NCI-H524 treated with DMSO at 0.1 percent for 48 hours (cell line): Measurements from ENCODE around the gene TEN1.

Experiments used
- DNase-seq: peaks from one replicate; lab custom pipeline; 2025; lab: John Stamatoyannopoulos, UW

TEN1 gene

DNA sequence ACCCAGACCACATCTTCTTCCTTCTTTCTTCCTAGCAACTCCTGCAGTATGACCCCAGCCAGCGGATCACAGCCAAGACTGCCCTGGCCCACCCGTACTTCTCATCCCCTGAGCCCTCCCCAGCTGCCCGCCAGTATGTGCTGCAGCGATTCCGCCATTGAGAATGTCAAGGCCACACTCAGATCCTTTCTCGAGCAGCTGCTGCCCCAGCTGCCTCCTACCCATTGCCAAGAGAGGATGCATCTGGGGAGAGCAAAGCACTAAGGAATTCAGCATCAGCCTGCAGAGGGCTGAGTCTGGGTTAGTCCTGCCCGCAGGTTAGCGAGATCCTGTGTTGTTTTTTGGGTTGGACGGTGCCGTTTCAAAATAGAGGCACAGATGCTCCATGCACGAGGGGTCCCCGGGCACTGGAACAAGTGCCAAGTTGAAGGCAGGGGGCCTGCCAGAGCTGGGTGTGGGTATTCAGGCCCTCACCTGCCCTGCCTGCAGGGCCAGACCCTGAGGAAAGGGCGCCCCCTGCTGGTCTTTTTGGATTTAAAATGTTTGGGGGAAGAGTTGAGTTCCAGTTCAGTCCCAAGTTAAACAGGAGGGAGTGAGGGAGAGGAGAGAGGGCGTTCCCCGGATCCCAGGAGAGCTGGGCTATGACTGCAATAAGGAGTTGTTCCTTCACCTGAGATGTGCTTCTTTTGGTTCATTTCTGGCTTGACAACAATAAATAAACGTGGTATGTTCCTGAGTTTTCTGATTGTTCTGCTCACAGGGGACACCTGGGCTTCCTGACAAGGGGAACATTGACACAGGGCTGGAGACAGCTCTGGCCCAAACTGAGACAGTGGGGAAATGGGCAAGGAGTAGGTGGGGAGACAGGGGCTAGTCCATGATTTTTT, 26.5 kb downstream of the TEN1 start:
- DNase-seq, result peak; percentile 74

DNA sequence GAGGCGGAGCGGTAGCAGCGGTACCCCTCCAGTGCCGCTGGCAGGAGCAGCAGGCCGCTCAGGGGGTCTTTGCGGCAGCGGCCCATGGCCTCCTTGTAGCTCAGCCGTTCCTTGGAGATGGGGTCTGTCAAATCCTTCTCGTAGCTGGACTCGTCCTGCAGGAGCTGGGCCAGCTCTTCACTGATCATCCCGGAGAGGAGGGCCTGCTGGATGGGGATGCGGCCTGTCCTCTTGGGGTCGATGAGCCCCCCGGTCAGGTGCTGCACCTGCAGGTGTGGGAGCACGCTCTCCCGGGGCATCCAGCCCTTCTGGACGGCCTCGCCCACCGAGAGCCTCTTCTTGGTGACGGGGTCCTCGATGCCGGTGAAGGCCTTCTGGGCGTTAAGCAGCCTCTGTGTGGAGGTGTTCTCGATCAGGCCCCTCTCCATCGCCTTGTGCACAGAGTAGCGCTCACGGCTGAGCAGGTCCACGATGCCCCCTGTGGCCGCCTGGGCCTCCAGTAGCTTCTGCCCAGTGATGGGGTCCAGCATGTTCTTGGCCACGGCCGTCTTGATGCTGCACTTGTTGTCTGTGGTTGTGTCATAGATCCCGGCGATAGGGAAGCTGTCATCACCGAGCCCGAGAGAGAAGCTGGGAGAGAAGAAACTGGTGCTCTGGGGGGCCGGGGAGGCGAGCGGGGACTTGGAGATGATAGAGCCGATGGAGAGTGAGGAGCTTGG, 28.2 kb downstream of the TEN1 start:
- DNase-seq, result no peak

DNA sequence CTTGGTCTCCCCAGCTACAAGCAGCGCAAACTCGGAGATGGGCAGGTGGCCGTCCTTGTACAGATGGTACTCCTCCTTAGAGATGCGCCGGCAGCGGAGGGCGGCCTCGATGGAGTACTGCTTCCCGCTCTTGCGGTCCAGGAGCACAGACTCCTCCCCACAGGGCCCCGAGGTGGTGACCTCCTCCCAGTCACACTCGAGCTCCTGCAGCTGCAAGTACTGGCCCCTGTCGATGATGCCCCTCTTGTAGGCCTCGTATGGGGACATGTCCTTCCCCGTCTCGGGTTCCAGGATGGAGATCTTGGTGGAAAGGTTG, 28.8 kb downstream of the TEN1 start:
- DNase-seq, result no peak

DNA sequence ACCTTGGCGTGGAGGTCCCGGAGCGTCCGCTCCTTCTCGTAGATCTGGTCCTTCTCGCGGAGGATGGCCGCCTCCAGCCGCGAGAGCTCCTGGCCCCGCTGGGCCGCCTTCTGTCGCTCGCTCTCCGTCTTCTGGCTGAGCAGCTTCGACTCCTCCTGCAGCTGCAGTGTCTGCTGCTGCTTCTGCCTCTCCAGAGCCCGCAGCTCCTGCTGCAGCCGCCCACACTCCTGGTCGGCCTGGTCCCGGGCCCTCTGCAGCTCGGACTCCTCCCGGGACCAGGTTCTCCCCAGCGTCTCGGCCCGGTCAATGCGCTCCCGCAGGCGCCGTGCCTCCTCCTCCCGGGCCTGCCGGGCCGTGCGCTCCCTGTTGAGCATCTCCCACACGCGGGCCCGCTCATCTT, 29.2 kb downstream of the TEN1 start:
- DNase-seq, result no peak

DNA sequence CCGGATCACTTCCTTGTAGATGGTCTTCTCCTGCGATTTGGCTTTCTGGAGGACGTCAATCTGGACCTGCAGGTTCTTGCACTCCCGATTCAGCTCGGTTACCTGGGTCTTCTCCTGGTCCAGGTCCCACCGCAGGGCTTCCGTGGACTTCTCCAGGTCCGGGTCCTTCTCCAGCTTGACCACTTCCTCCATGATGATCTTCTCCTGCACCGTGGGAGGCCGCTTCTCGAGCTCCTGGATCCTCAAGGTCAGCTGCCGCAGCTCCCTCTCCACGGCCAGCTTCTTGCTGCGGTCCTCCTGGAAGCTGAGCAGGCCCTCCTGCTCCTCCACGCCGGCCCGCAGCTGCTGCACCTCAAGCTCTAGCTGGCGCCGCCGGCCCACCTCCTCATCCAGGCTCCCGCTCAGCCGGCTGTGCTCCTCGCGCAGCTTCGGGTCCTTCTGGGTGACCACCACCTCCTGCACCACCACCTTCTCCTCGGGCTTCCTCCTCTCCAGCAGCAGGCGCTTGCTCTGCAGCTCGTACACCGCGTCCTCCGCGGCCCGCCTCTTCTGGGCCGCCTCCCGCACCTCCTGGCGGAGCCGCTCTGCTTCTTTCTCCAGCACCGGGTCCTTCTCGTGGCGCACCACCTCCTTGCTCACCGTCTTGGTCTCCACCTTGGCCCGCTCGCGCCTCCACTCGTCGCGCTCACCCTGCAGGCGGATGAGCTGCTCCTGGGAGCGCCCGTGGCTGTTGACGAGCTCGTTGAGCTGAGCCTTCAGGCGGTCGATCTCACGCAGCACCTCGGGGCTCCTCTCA, 29.8 kb downstream of the TEN1 start:
- DNase-seq, result no peak

DNA sequence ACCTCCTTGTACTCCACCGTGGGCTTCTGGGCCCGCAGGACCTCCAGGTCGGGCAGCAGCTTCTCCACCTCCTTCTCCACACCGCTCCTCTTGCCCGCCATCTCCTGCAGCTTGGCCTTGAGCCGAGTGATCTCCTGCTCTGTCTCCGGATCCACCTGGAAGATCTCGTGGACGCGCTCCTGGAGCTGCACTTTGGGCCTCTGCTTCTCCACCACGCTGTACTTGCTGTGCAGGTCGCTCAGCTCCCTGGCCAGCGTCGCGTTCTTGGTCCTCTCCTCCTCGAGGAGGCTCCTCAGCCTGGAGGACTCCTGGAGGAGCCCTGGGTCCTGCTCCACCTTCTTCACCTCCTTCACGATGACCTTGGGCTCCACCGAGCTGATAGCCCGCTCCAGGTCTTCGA, 30.4 kb downstream of the TEN1 start:
- no peak for DNase-seq

DNA sequence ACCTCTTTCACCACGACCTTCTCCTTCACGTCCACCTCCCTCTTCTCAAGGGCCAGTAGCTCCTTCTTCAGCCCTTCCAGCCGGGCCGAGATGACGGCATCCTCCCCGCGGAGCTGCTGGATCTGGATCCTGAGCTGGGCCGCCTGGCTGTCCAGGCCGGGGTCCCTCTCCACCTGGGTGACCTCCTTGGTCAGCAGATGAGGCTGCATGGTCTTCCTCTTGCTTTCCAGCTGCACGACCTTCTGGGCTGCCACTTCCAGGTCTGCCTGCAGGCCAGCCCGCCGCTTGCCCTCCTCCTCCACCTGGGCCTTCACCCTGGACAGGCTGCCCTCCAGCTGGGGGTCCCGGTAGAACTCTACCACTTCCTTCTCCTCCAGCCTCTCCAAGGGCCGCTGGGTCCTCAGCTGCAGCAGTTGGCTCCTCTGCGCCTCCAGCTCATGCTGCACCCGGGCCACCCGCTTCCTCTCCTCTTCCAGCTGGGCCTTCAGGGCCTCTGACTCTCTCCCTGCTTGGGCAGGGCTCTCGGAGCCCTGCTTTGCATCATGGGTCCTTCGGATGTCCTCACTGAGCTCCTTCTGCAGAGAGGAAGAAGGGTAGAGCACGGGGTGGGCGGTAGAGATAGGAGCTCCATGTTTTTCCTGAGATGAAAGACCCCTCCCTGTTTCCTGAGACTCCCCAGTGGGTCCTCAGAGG, 31.1 kb downstream of the TEN1 start:
- DNase-seq, result no peak

DNA sequence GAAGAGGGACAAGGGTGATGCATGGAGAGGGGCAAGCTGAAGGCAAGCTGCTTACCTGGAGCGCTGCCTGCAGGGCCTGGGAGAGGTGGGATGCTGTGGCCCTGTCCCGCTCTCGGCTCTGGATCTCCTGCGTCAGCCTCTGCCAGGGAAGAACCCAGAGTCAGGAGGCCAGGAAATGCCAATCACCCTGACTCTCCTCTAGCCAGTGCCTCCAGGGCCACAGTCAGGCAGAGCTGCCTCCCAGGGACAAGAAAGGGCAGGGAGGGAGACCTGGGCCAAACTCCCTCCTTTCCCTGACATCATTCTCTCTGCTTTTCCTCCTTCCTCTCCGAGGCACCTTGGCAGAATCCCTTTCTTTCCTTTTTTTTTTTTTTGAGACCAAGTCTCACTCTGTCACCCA, 32.9 kb downstream of the TEN1 start:
- no peak for DNase-seq

DNA sequence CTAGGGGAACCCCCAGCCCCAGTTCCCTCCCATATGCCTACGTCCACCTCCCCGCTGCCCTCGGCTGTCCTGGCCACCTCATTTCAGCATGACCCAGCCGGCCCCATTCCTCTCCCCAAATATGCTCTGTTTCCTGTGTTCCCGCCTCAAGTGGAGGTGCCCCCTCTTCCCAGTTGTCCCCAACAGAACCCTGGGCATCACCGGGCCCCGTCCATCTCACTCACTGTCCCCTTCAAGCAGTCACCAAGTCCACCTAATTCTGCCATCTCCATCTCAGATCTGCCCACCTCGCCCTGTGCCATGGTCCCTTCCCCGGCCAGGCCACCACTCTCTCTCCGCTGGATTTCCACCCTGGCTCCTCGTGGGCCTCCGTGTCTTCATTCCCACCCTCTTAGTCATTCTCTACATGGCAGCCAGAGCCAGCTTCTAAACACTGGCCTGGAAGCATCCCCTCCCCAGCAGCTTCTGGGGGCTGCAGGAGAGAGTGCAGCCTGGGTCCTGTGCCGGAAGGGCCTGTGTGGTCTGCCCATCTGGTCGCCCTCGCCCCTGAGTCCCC, 34.4 kb downstream of the TEN1 start:
- no peak for DNase-seq

DNA sequence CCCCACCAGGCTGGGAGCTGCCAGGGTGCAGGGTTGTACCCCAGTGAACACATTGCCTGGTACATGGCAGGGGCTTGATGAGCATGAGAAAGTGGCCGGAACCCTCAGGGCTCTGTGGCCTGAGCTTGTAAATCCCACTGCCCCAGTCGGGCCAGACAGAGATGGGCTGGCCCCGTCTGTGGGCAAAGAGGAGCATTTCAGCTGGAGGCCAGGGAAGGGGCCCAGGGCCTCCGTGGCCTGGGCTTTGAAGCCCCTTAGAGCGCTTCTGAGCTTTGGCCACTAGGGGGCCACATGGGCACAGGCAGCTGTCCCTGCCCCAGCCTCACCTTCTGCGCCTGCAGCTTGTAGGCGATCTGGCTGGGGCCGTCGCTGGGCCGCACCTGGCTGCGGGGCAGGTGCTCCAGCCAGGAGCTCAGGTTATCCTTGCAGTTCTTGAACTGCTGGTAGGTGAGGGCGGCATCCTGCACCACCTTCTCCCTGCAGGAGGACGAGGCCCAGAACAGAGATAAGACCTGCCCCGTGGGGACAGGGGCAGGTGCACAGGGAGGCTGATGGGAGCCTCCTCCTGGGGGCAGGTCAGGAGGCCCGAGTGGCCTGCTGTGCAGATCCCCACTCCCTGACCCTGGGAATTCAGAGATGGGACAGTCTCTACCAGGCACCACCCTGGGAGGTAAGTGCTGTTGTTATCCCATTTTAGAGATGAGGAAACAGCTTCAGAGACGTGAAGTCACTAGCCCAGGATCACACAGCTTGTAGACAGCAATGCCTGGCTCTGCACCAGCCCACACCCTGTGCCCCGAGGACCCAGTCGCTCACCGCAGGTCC, 35.3 kb downstream of the TEN1 start:
- no peak for DNase-seq

DNA sequence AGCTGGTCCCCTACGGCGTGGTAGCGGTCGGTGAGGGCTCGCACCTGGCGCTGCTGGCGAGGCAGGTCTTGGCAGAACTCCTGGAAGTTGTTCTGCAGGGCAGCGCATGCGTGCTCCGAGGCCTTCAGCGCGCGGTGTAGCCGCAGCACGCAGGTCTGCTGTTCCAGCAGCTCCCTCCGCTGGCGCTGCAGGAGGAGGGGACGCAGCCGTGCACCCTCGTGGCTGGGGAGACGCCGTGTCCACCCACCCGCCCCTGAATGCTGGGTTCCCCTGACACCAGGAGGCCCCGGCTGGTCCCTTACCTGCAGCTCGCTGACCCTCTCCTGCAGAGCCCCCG, 35.9 kb downstream of the TEN1 start:
- no peak for DNase-seq

DNA sequence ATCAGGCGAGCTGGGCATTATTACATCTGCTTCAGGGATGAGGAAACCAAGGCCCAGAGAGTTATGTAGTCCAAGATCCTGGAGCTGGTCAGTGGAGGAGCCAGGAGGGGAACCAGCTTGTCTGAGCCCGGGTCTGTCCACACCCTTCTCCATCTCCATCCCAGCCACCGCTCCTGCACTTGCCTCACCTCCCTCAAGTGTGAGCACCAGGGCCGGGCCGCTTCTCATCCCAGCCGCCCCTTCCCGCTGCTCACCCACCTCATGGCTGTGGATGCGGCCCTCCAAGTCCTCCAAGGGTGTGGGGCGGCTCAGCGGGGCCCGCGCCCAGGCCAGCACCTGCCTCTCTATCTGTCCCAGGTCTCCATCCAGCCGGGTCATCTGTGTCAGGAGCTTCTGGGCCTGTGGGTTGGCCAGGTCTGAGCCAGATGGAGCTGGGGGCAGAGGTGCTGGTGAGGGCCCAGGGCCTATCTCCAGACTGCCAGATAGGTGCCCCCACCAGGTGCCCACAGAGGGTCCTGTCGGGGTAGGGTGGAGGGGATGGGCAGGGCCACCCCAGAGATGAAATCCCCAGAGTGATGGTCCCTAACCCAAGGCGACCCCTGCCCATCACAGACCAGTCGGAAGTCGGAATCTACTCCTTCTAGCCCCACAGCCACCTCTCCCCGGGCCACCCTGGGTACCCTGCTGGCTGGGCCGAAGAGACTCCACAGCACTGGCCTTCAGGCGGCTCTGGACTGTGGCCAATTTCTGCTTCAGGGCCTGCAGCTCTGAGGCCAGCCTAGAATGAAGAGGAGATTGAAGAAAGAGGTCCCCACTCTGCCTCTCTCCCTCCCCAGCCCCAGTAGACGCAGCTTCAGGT, 38.7 kb downstream of the TEN1 start:
- DNase-seq, result no peak

DNA sequence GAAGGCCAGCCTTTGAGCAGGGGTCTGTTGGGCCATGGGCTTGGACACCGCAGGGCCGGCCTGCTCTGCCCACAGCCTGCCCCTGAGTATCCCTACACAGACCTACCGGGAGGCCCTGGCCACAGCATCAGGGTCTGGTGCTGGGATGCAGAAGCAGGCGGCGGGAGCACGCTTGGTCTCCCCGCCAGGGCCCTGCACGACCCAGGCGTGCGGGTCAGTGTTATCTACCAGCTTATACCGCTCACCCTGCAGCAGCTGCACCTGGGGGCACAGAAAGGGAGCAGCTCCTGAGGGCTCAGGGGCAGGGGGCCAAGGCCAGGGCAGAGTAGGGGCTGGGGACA, 39.3 kb downstream of the TEN1 start:
- DNase-seq, result no peak

DNA sequence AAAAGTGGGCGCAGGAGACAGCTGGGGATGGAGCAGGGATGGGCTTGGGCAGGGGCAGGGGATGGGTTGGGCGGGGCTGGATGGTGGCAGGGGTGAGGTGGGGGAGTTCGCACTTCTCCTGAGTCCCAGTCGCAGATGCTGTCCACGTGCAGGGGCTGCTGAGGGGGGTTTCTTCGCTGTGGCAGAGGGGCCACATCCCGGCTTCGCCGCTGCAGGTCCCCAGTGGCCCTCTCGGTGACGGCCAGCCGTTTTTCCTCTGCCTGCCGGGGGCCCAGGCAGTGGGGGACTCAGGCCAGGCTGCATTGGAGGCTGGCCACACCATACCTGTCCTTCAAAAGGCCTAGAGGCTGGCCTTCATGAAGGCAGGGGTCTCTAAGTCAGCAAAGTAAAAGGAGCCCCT, 39.8 kb downstream of the TEN1 start:
- DNase-seq, result no peak

DNA sequence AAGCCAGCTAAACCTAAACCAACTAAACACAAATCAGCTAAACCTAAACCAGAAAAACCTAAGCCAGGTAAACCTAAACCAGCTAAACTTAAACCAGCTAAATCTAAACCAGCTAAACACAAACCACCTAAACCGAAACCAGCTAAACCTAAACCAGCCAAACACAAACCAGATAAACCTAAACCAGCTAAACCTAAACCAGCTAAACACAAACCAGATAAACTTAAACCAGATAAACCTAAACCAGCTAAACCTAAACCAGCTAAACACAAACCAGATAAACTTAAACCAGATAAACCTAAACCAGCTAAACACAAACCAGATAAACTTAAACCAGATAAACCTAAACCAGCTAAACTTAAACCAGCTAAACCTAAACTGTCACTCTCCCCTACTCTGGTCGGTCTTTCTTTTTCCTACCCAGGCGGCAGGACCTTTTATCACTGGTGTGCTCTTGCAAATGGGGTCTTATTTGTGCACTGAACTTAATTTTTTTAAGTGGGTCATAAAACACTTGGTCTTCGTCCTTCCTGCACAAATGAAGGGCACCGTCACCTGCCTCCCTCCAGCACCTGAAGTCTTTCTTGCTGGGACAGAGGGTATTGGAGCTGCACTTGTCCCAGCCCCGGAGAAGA, 40.9 kb downstream of the TEN1 start:
- no peak for DNase-seq

DNA sequence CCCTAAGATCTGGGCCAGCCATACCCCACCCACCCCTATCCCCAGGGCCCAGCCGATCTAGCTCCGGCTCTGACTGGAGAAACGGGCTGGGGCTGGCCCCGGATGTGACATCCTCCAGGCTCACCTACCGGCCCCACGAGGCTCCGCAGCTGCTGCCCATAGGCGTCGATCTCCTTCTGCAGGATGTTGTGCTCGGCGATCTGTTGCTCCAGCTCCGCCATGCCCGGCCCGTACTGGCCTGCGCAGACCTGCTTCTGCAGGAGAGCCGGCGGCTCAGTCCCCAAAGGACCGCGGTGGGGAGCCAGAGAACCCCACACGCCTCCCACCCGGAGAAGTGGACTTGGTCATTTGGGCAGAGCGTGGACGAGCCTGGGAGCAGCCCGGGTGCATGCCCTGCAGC, 43.2 kb downstream of the TEN1 start:
- DNase-seq, result no peak

DNA sequence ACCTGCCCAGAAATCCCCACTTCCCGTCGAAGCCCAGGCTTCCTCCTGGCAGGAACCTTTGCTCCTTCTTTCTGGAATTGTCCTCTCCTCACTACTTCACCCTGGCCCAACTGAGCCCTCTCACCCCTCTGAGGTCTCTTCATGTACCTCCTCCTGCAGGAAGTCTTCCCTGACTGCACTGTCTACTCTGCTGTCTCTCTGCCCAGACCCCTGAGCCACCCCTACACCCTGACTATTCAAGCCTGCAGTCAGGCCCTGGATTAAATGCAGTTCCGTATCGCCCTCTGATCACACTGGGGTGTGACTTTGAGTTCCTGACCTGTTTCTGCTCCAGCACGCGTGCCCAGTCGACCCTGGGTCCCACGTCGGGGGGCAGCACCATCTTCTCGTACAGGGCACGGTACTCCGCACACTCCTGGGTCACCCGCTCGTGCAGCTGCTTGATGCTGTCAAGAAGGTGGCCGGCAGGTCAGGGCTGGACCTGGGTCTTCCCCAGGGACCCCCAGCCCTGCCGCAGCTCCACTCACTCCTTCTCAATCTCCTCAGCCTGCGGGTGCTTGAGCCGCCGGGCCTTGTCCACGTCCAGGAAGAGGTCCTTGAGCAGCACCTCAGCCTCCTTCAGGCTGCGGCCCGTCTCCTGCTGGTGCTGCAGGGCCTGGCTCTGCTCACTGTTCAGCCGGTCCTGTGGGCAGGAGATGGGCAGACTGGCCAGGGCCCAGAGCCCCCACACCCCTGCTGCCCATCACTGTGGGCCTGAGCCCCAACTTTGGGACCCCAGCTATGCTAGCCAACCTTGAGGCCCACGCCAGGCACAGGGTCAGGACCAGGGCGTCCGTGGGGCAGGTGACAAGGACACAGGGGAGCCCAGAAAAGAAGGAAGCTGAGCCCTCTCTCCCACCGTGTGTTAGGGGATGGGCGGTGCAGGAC, 44.2 kb downstream of the TEN1 start:
- no peak for DNase-seq

DNA sequence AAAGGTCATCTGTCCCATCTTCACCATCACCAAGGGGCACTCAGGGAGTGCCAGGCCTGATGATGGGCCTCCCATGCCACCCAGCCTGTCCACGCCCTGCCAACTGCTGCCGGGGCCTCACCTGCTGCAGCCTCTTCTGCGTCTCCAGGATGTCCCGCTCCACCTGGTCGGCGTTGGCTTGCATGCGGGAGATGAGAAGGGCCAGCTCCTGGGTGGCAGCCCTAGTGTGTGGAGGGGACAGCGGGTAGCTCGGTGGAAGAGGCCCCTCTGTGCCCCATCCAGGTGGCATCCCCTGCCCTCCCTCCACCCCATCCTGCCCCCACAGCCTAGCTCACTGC, 44.8 kb downstream of the TEN1 start:
- no peak for DNase-seq

DNA sequence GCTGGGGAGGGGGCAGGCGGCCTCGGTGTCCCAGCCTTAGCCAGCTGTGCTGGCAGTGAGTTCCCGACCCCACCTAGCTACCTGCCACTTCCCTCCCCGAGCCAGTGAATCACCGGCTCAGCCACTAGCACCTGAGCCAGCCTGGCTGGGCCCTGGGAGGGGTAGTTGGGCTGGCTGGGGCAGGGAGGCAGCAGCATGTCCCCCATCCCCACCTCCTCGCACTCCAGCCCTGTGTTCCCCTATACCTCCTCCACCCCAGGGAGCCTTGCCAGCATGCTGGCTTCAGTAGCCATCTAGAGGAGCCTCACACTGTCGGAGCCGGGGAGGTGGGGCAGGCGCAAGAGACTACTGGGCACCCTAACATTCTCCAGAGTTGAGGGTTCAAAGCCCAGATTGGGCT, 45.3 kb downstream of the TEN1 start:
- DNase-seq, result no peak
